Measurements from ENCODE around the gene HOXC9. TPM values are rescaled to one million over a fixed set of nuclear protein-coding genes. Genes with fewer than 3 reads are reported as not detected.
"Not testable (repeated sequence)": the region's sequence is repeated elsewhere in the genome, so short reads cannot be mapped to it uniquely, and the experiment has no call there.

The HOXC9 gene
- total RNA-seq, 1 experiment from 2014 or later = 7.8 TPM

GRCh38 chr12:54037360-54038283 lies 37.7 kb downstream of the HOXC9 start:
- no peak for DNase-seq (ENCODE audit: low read depth)

- DNase-seq (ENCODE audit: low read depth) = no peak
Observed at GRCh38 chr12:54038284-54038870, 38.4 kb downstream of the HOXC9 start.

- no peak for DNase-seq (ENCODE audit: low read depth)
Observed at GRCh38 chr12:54038871-54039414, 39.0 kb downstream of the HOXC9 start.

- no peak for DNase-seq (ENCODE audit: low read depth)
Observed at GRCh38 chr12:54039417-54040147, 39.6 kb downstream of the HOXC9 start.

GRCh38 chr12:54040148-54040494 lies 40.2 kb downstream of the HOXC9 start:
- DNase-seq (ENCODE audit: low read depth) = no peak

- DNase-seq (ENCODE audit: low read depth) = no peak
Observed at GRCh38 chr12:54040648-54041047, 40.7 kb downstream of the HOXC9 start.

GRCh38 chr12:54041097-54041690 lies 41.2 kb downstream of the HOXC9 start:
- DNase-seq (ENCODE audit: low read depth) = no peak

GRCh38 chr12:54042033-54042432 lies 42.1 kb downstream of the HOXC9 start:
- not testable (repeated sequence) for DNase-seq (ENCODE audit: low read depth)

GRCh38 chr12:54042970-54043853 lies 43.3 kb downstream of the HOXC9 start:
- DNase-seq (ENCODE audit: low read depth) = peak; percentile 75

- DNase-seq (ENCODE audit: low read depth) = no peak
Observed at GRCh38 chr12:54044425-54045103, 44.6 kb downstream of the HOXC9 start.

- DNase-seq (ENCODE audit: low read depth) = no peak
Observed at GRCh38 chr12:54045401-54045800, 45.4 kb downstream of the HOXC9 start.

- DNase-seq (ENCODE audit: low read depth) = no peak
Observed at GRCh38 chr12:54045868-54046521, 46.0 kb downstream of the HOXC9 start.

GRCh38 chr12:54046809-54047159 lies 46.8 kb downstream of the HOXC9 start:
- no peak for DNase-seq (ENCODE audit: low read depth)

GRCh38 chr12:54047160-54047963 lies 47.4 kb downstream of the HOXC9 start:
- DNase-seq (ENCODE audit: low read depth) = no peak

GRCh38 chr12:54047964-54048303 lies 48.0 kb downstream of the HOXC9 start:
- DNase-seq (ENCODE audit: low read depth) = no peak

GRCh38 chr12:54048406-54049093 lies 48.6 kb downstream of the HOXC9 start:
- DNase-seq (ENCODE audit: low read depth) = no peak

- no peak for DNase-seq (ENCODE audit: low read depth)
Observed at GRCh38 chr12:54049108-54049507, 49.1 kb downstream of the HOXC9 start.

- no peak for DNase-seq (ENCODE audit: low read depth)
Observed at GRCh38 chr12:54050482-54050810, 50.5 kb downstream of the HOXC9 start.

Measured in LHCN-M2 (cell line).